H7 (cell line): Measurements from ENCODE around the gene MPV17L2. TPM values are rescaled to one million over a fixed set of nuclear protein-coding genes. Genes with fewer than 3 reads are reported as not detected.

ENCODE experiments used
- DNase-seq: peaks from one replicate; pipeline ENCODE4 v3.0.0; 2012
- H3K27me3 ChIP-seq: 2 replicates; pipeline ENCODE4 v1.6.0; 2011; ENCODE audit warnings: mild to moderate bottlenecking, low read length; ENCODE audit not compliant: control insufficient read depth, insufficient read depth
- H3K36me3 ChIP-seq: replicated peaks from 2 replicates; pipeline ENCODE4 v1.5.1; 2011; ENCODE audit warnings: low read length; ENCODE audit not compliant: control insufficient read depth, insufficient read depth
- H3K4me3 ChIP-seq: 2 replicates; pipeline ENCODE4 v1.5.1; 2011; ENCODE audit warnings: low read depth, mild to moderate bottlenecking, control low read depth, low read length, moderate library complexity; ENCODE audit not compliant: insufficient read depth
- total RNA-seq: library from RNA; depleted of rRNA; stranded (reverse); fragments of >200 nt; shearing (Covaris generic); gene quantifications from 2 replicates; pipeline ENCODE4 v1.2.3, GENCODE V29; 2014

MPV17L2 gene
- total RNA-seq, 1 experiment from 2014 or later, result 45.0 TPM

GRCh38 chr19:18224525-18225354 is 31.7 kb downstream of the MPV17L2 start:
- H3K36me3 ChIP-seq, result no peaks in the 10 kb centered on the region
- H3K4me3 ChIP-seq, result peak overlapping the region; percentile 63
- H3K27me3 ChIP-seq, result peaks cover 30% of the 10 kb centered on the region
- peak; percentile 99 for DNase-seq

DNA sequence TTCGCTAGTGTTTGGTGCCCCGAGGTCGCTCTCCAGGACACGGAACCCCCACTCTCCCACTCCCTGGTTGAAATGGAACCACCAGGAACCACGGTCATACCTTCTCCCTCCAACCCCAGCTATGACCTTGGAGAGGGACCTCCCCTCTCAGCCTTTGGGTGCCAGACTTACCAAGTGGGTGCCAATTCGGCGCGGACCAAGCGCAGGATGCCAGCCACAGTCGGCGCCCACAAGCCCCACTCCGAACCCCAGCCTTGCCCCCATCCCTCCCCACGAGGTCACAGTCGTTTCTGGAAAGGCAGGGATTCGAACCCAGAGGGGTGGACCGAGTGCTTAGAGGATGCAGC is 32.3 kb downstream of the MPV17L2 start:
- H3K27me3 ChIP-seq, result peaks cover 30% of the 10 kb centered on the region
- DNase-seq, result no peak
- no peaks in the 10 kb centered on the region for H3K36me3 ChIP-seq
- H3K4me3 ChIP-seq, result peak overlapping the region; percentile 51

- peaks cover 30% of the 10 kb centered on the region for H3K27me3 ChIP-seq
- peak; percentile 75 for DNase-seq
- H3K36me3 ChIP-seq, result no peaks in the 10 kb centered on the region
- peak within 1 kb of the TSS; percentile 51 for H3K4me3 ChIP-seq
These were observed 32.9 kb downstream of the MPV17L2 start, which contains the start of gene PDE4C for GRCh38 chr19:18225702-18226468. Gene PDE4C (minus strand): TSS chr19:18226438. CDS start chr19:18226415, 23 bp downstream.

DNA sequence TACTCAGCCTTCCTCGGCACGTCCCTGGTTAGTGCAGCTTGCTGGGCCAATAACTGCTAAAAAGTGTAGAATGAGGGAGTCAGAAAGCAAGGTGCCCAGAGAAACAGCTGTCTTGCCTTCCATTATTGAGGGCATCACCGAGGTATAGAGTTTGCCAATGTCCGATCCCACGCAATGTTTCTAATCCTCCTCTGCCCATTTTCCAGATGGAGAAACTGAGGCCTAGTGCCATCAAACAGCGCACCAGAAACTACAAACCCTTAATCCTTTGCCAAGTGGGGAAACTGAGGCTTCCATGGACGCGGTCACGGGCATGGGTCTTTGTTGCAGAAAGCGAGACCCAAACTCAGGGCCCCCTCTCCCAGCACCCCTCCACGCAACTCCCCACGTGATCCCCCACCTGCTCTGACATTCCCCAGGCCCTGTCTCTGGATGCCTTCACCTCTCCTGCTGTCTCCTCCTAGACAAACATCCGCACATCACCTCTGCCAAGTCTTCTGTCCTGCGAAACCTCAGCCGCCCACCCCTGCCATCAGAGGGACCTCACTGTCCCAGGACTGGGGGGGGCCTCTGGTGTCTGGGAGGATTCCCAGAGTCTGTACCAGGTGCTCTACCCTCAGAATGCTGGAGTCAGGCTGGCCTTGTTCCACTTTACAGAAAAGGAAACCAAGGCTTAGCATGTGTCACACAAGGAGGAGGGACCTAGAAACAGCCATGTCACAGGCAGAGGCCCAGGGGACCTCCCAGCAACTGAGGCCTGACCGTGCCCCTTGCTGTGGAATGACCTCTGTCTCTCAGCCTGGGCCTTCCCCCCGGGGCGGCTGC is 34.1 kb downstream of the MPV17L2 start:
- H3K36me3 ChIP-seq, result no peaks in the 10 kb centered on the region
- no peak overlapping the region for H3K4me3 ChIP-seq
- no peak for DNase-seq
- H3K27me3 ChIP-seq, result peaks cover 30% of the 10 kb centered on the region

- H3K36me3 ChIP-seq, result no peaks in the 10 kb centered on the region
- no peak overlapping the region for H3K4me3 ChIP-seq
- no peak for DNase-seq
- peaks cover 30% of the 10 kb centered on the region for H3K27me3 ChIP-seq
These were observed 34.8 kb downstream of the MPV17L2 start for GRCh38 chr19:18227781-18228271.

- DNase-seq, result no peak
- Histone ChIP-seq H3K36me3 (no peaks in the 10 kb centered on the region), H3K27me3 (peaks cover 30% of the 10 kb centered on the region), H3K4me3 (no peak overlapping the region)
These were observed 36.5 kb downstream of the MPV17L2 start for GRCh38 chr19:18229474-18229873.

GRCh38 chr19:18229915-18230314 is 36.9 kb downstream of the MPV17L2 start:
- Histone ChIP-seq H3K27me3 (peaks cover 27% of the 10 kb centered on the region), H3K4me3 (no peak overlapping the region), H3K36me3 (no peaks in the 10 kb centered on the region)
- DNase-seq, result no peak

DNA sequence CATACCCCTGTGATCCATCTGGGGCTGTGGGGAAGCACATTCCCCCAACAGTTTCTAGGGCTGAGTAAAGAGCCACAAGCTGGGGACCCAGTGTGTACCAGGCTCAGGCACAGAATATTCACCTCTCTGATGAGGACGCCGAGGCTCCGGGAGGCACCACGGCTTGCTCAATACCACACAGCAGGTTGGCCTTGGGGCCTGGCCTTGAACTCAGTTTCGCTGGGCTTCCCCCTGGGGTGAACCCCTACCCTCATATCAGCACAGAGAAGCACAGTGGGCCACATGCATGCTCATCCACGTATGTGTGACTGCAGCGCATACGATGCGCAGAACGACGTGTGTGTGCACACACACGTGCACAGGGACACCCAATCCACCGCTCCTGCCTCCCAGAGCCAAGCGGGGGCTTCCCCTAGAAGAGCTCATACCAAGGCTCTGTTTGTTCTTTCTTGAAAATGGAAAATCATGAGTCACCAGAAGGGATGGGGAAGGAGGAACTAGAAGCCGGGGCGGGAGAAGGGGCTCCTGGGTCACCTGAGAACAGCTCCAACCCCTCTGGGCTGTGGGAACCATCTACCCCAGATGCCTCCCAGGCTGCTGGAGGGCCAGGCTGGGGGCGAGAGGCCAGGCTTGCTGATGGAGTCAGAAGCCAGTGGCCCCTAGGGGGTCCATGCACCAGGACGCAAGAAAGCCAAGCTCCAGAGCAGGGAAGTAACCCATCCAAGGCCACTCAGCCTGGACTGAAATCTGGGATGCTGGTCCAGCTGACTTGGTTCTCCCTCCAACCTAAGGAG is 38.1 kb downstream of the MPV17L2 start:
- no peak for DNase-seq
- peaks cover 15% of the 10 kb centered on the region for H3K27me3 ChIP-seq
- H3K36me3 ChIP-seq, result no peaks in the 10 kb centered on the region
- no peak overlapping the region for H3K4me3 ChIP-seq

GRCh38 chr19:18231775-18232174 is 38.8 kb downstream of the MPV17L2 start:
- Histone ChIP-seq H3K27me3 (peaks cover 9% of the 10 kb centered on the region), H3K4me3 (no peak overlapping the region), H3K36me3 (no peaks in the 10 kb centered on the region)
- DNase-seq, result peak; percentile 83

- Histone ChIP-seq H3K27me3 (no peaks in the 10 kb centered on the region; the same call in 1 of the 2 replicates), H3K4me3 (peak overlapping the region; percentile 38), H3K36me3 (no peaks in the 10 kb centered on the region)
- peak; percentile 95 for DNase-seq
These were observed 39.7 kb downstream of the MPV17L2 start for GRCh38 chr19:18232540-18233223.

DNA sequence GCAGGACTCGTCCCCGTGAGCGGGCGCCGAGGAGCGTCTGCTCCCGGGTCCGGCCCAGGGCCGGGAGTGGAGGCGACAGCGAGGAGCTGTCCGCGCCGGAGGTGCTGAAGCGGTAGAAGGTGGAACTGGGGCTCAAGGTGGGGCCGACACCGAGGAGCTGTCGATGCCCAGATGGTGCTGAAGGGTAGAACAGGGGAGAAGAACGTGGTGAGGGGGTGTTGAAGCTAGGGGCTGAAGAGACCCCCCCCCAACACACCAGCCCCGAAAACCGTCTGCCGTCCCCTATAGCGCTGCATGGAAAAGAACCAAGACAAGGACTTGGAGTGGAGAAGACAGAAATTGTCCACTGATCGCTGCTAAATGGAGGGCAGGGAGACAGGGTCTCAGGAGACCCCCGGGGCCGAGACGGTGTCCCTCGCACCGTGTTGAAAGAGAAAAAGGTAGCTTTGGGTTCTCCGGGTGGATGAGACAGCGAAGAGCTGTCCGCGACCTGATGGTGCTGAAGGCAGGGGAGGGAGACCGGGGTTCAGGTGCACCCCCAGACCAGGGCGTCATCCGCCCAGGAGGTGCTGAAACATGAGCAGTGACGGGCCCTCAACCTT is 40.3 kb downstream of the MPV17L2 start:
- H3K4me3 ChIP-seq, result peak overlapping the region; percentile 38
- DNase-seq, result peak; percentile 98
- no peaks in the 10 kb centered on the region; the same call in 1 of the 2 replicates for H3K27me3 ChIP-seq
- no peaks in the 10 kb centered on the region for H3K36me3 ChIP-seq

GRCh38 chr19:18234194-18234593 is 41.2 kb downstream of the MPV17L2 start:
- H3K27me3 ChIP-seq, result no peaks in the 10 kb centered on the region; the same call in 1 of the 2 replicates
- no peak overlapping the region for H3K4me3 ChIP-seq
- H3K36me3 ChIP-seq, result no peaks in the 10 kb centered on the region
- DNase-seq, result no peak

GRCh38 chr19:18239303-18239702 is 46.3 kb downstream of the MPV17L2 start:
- peaks cover 2% of the 10 kb centered on the region; the same call in 1 of the 2 replicates for H3K27me3 ChIP-seq
- DNase-seq, result peak; percentile 77
- no peak overlapping the region for H3K4me3 ChIP-seq
- H3K36me3 ChIP-seq, result no peaks in the 10 kb centered on the region
